Activated B cell treated with CpG ODN at 0.5 μM for 24 hours (primary cell): ENCODE measurements around the gene CADM1. TPM values are rescaled to one million over a fixed set of nuclear protein-coding genes. Genes with fewer than 3 reads are reported as not detected.

ENCODE experiments used
- ATAC-seq: fragments of 200-7000 bp; cut with Tn5 transposase; one replicate; pipeline ENCODE4 v1.10.0; 2021; ENCODE audit warnings: low read depth, mild to moderate bottlenecking, moderate library complexity
- CTCF ChIA-PET: fragments of 350-600 bp; sonication (Branson Sonifier 250); formaldehyde crosslinking; loops from one replicate; lab custom pipeline; 2021; ENCODE audit warnings: antibody characterized with exemption; lab: Charles Lee
- POLR2A ChIA-PET: fragments of 350-600 bp; sonication (Branson Sonifier 250); formaldehyde crosslinking; loops from one replicate; lab custom pipeline; 2021; ENCODE audit warnings: antibody characterized with exemption; lab: Charles Lee
- DNase-seq: peaks from one replicate; pipeline ENCODE4 v3.0.0; 2022
- H3K27ac Mint-ChIP-seq: one replicate; pipeline ENCODE4 v1.8.0; 2020; ENCODE audit warnings: mixed read lengths
- H3K27me3 Mint-ChIP-seq: one replicate; pipeline ENCODE4 v1.8.0; 2021; ENCODE audit warnings: mixed read lengths
- H3K36me3 Mint-ChIP-seq: one replicate; pipeline ENCODE4 v1.8.0; 2021; ENCODE audit warnings: low read depth, mixed read lengths
- H3K4me1 Mint-ChIP-seq: one replicate; pipeline ENCODE4 v1.8.0; 2021; ENCODE audit warnings: mixed read lengths
- H3K4me3 Mint-ChIP-seq: one replicate; pipeline ENCODE4 v1.8.0; 2020; ENCODE audit warnings: mild to moderate bottlenecking, mixed read lengths
- H3K9me3 Mint-ChIP-seq: one replicate; pipeline ENCODE4 v1.8.0; 2020; ENCODE audit warnings: mixed read lengths
- CTCF ChIP-seq: fragments of 200-600 bp; IDR thresholded peaks from one replicate; pipeline ENCODE4 v1.8.0; 2022; ENCODE audit warnings: antibody characterized with exemption, mild to moderate bottlenecking
- intact Hi-C: fragments of 100-400 bp; cut with micrococcal nuclease; formaldehyde crosslinking; loops from one replicate; pipeline ENCODE4 v1.15.1; 2024
- total RNA-seq: library from RNA; stranded (reverse); gene quantifications from 2 replicates; pipeline ENCODE4 v1.2.3, GENCODE V29; 2022

Gene CADM1
- total RNA-seq, 1 donor from 2014 or later, result 0.86 TPM

GRCh38 chr11:115297330-115297729 is 206.9 kb downstream of the CADM1 start:
- DNase-seq (no peak), ATAC-seq (no peak)
- no peaks in the 10 kb centered on the region for H3K4me1 Mint-ChIP-seq
- intact Hi-C loops, result no loop called here
- no peak overlapping the region for H3K4me3 Mint-ChIP-seq
- no peaks in the 10 kb centered on the region for H3K9me3 Mint-ChIP-seq
- ChIA-PET CTCF (no interaction called here), POLR2A (no interaction called here)
- no peak for TF ChIP-seq CTCF
- no peak overlapping the region for H3K27ac Mint-ChIP-seq
- peaks cover 4% of the 10 kb centered on the region for H3K27me3 Mint-ChIP-seq
- no peaks in the 10 kb centered on the region for H3K36me3 Mint-ChIP-seq

- Mint-ChIP-seq H3K4me1 (no peaks in the 10 kb centered on the region), H3K36me3 (no peaks in the 10 kb centered on the region), H3K9me3 (no peaks in the 10 kb centered on the region), H3K27me3 (no peaks in the 10 kb centered on the region), H3K4me3 (no peak overlapping the region), H3K27ac (no peak overlapping the region)
- TF ChIP-seq CTCF, result no peak
- CTCF ChIA-PET, result no interaction called here
- ATAC-seq (no peak), DNase-seq (no peak)
- intact Hi-C loops, result no loop called here
- POLR2A ChIA-PET, result no interaction called here
These were observed 212.9 kb downstream of the CADM1 start for GRCh38 chr11:115291325-115291724.

GRCh38 chr11:115290893-115291292 is 213.3 kb downstream of the CADM1 start:
- DNase-seq (no peak), ATAC-seq (no peak)
- Mint-ChIP-seq H3K4me3 (no peak overlapping the region), H3K27me3 (no peaks in the 10 kb centered on the region), H3K9me3 (no peaks in the 10 kb centered on the region), H3K27ac (no peak overlapping the region), H3K4me1 (no peaks in the 10 kb centered on the region), H3K36me3 (no peaks in the 10 kb centered on the region)
- CTCF ChIA-PET, result no interaction called here
- no peak for TF ChIP-seq CTCF
- intact Hi-C loops, result no loop called here
- POLR2A ChIA-PET, result no interaction called here

- ATAC-seq, result no peak
- ChIA-PET CTCF (no interaction called here), POLR2A (no interaction called here)
- Mint-ChIP-seq H3K4me3 (no peak overlapping the region), H3K9me3 (no peaks in the 10 kb centered on the region), H3K4me1 (no peaks in the 10 kb centered on the region), H3K27ac (no peak overlapping the region), H3K36me3 (no peaks in the 10 kb centered on the region), H3K27me3 (no peaks in the 10 kb centered on the region)
- DNase-seq, result no peak
- no peak for TF ChIP-seq CTCF
- intact Hi-C loops, result no loop called here
These were observed 213.7 kb downstream of the CADM1 start for GRCh38 chr11:115290479-115290878.

- ATAC-seq, result no peak
- no peak overlapping the region for H3K27ac Mint-ChIP-seq
- no peaks in the 10 kb centered on the region for H3K27me3 Mint-ChIP-seq
- no peaks in the 10 kb centered on the region for H3K4me1 Mint-ChIP-seq
- no peaks in the 10 kb centered on the region for H3K9me3 Mint-ChIP-seq
- DNase-seq, result no peak
- H3K36me3 Mint-ChIP-seq, result no peaks in the 10 kb centered on the region
- CTCF ChIA-PET, result no interaction called here
- intact Hi-C loops, result no loop called here
- POLR2A ChIA-PET, result no interaction called here
- no peak overlapping the region for H3K4me3 Mint-ChIP-seq
- no peak for TF ChIP-seq CTCF
These were observed 216.9 kb downstream of the CADM1 start for GRCh38 chr11:115287266-115287665.
